Lower leg skin (tissue), 4 donors: ENCODE data around the gene NBAS. TPM values are rescaled to one million over a fixed set of nuclear protein-coding genes. Genes with fewer than 3 reads are reported as not detected.
"Not testable (repeated sequence)": the region's sequence is repeated elsewhere in the genome, so short reads cannot be mapped to it uniquely, and the experiment has no call there.

Experiments used
- DNase-seq, 2 donors: peaks; one replicate each; pipeline ENCODE4 v3.0.0-alpha.2; 2019; ENCODE audit warnings: low spot score in 2 of 2
- H3K4me3 ChIP-seq: fragments of 200-600 bp; sonication (generic); 2 replicates; pipeline ENCODE4 v1.5.1; 2017; ENCODE audit warnings: mild to moderate bottlenecking, low read depth; ENCODE audit not compliant: poor library complexity, severe bottlenecking
- POLR2A ChIP-seq, 2 donors: fragments of 450-650 bp; IDR thresholded peaks; one replicate each; pipeline ENCODE4 v1.6.1; 2016 to 2017; ENCODE audit warnings: antibody characterized with exemption in 2 of 2, mild to moderate bottlenecking in 1 of 2, moderate library complexity in 1 of 2
- WGBS, 2 donors: methylation state at CpG; one replicate each; pipeline ENCODE4 v1.1.5; 2018; 5-methylcytosine and 5-hydroxymethylcytosine counted together
- intact Hi-C: fragments of 100-400 bp; cut with DNase I; formaldehyde crosslinking; loops from one replicate; pipeline ENCODE4 v1.15.0; 2023; ENCODE audit warnings: low total_unique reads
- total RNA-seq, 4 donors: library from RNA; depleted of rRNA; stranded (reverse); fragments of >200 nt; gene quantifications; one replicate each; pipeline ENCODE4 v1.1.0, GENCODE V29; 2016
- TF ChIP-seq, protein P1 (sequence below), 3 donors: fragments of 450-650 bp; IDR thresholded peaks; one replicate each; pipeline ENCODE4 v1.5.1; 2016; ENCODE audit warnings: antibody characterized with exemption in 3 of 3, mild to moderate bottlenecking in 3 of 3, moderate library complexity in 2 of 3

Gene NBAS
- total RNA-seq, 4 donors from 2014 or later, result 26.6 to 40.2 (median 38.3) TPM

DNA sequence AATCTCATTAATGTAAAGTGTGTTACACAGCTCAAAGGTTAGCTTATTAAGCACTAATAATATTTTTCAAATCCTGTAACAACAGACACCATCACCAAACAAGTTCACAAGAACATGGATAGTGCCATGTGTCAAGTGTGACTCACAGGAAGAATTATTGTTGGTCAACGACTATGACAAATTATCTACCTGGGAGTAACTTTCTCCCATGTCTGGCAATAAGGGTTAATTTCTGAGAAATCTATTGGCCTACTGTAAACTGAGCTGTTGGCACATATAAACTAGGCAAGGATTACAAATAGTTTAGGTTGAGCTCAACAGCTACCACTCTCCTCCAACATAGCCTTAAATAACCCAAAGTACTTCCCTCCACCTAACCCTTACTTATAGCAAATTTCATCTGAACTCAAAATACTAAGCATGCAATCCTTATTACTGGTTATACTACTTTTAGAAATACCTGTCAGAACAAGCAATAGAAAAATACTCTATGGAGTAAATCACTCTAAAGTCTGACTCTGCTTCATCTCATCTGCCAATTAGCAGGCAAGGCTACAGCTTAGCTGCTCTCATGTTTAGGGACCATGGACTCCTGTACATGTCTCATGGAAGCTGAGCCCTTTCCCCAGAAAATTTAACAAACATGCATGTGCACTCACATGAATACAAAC, 223.0 kb downstream of the NBAS start:
- 41 to 47% methylated on average over 1 of the region's 1 CpG for WGBS, 2 donors
- DNase-seq, result no peak
- TF ChIP-seq POLR2A (IDR thresholded peaks at IDR 0.05), result no peak
- TF ChIP-seq, protein P1, sequence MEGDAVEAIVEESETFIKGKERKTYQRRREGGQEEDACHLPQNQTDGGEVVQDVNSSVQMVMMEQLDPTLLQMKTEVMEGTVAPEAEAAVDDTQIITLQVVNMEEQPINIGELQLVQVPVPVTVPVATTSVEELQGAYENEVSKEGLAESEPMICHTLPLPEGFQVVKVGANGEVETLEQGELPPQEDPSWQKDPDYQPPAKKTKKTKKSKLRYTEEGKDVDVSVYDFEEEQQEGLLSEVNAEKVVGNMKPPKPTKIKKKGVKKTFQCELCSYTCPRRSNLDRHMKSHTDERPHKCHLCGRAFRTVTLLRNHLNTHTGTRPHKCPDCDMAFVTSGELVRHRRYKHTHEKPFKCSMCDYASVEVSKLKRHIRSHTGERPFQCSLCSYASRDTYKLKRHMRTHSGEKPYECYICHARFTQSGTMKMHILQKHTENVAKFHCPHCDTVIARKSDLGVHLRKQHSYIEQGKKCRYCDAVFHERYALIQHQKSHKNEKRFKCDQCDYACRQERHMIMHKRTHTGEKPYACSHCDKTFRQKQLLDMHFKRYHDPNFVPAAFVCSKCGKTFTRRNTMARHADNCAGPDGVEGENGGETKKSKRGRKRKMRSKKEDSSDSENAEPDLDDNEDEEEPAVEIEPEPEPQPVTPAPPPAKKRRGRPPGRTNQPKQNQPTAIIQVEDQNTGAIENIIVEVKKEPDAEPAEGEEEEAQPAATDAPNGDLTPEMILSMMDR (IDR thresholded peaks at IDR 0.05), result no peak
- intact Hi-C loops, result no loop called here
- no peak overlapping the region for H3K4me3 ChIP-seq

GRCh38 chr2:15334644-15335326, 226.3 kb downstream of the NBAS start:
- TF ChIP-seq, protein P1 (IDR thresholded peaks at IDR 0.05), result no peak
- no peak for TF ChIP-seq POLR2A (IDR thresholded peaks at IDR 0.05)
- no peak overlapping the region for H3K4me3 ChIP-seq
- WGBS, 2 donors, result 40 to 45% methylated on average over 5 of the region's 5 CpGs
- DNase-seq, result no peak
- intact Hi-C loops, result no loop called here

GRCh38 chr2:15331787-15332186, 229.3 kb downstream of the NBAS start:
- H3K4me3 ChIP-seq, result no peak overlapping the region
- WGBS, 2 donors, result 88 to 90% methylated on average over 2 of the region's 2 CpGs
- no peak for DNase-seq
- TF ChIP-seq, protein P1 (IDR thresholded peaks at IDR 0.05), result no peak
- TF ChIP-seq POLR2A (IDR thresholded peaks at IDR 0.05), result no peak
- intact Hi-C loops, result no loop called here

DNA sequence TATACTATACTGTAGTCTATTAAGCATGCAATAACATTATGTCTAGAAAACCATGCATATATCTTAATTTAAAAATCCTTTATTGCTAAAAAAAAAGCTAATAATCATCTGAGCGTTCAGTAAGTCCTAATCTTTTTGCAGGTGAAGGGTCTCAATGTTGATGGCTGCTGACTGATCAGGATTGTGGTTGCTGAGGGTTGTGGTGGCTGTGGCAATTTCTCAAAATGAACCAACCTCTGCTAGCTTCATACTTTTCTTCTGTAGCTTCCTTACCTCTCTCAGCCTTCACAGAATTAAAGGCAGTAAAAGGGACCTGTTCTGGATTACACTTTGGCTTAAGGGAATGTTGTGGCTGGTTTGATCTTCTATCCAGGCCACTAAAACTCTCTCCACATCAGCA, 235.8 kb downstream of the NBAS start:
- intact Hi-C loops, result no loop called here
- TF ChIP-seq, protein P1 (IDR thresholded peaks at IDR 0.05), result no peak
- TF ChIP-seq POLR2A (IDR thresholded peaks at IDR 0.05), result no peak
- 95 to 100% methylated on average over 1 of the region's 1 CpG for WGBS, 2 donors
- H3K4me3 ChIP-seq, result no peak overlapping the region
- no peak for DNase-seq

DNA sequence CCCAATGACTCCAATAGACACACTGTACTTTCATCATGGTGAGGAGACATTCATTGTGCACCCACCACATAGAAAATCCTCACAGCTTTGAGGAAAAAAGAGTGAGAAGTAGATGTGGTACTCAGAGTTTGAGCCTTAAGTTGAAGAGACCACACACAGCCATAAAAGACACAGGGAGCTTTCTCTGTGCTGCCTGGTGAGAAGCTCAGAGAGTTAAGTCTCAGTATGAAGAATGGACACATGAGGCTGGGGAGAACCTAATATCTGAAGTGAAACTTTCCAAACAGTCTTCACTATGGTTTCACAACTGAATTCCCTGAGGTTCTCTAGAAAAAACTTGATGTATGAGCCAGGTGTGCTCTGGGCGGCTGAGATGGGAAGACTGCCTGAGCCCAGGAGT, 237.9 kb downstream of the NBAS start:
- DNase-seq, result no peak
- H3K4me3 ChIP-seq, result no peak overlapping the region
- TF ChIP-seq POLR2A (IDR thresholded peaks at IDR 0.05), result no peak
- TF ChIP-seq, protein P1 (IDR thresholded peaks at IDR 0.05), result no peak
- WGBS, 2 donors, result 100% methylated on average over 1 of the region's 1 CpG
- intact Hi-C loops, result no loop called here

DNA sequence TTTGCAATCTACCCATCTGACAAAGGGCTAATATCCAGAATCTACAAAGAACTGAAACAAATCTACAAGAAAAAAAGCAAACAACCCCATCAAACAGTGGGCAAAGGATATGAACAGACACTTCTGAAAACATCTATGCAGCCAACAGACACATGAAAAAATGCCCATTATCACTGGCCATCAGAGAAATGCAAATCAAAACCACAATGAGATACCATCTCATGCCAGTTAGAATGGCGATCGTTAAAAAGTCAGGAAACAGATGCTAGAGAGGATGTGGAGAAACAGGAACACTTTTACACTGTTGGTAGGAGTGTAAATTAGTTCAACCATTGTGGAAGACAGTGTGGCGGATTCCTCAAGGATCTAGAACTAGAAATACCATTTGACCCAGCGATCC, 239.7 kb downstream of the NBAS start:
- 85 to 92% methylated on average over 4 of the region's 4 CpGs for WGBS, 2 donors
- DNase-seq, intact Hi-C loops, H3K4me3 ChIP-seq: not testable (repeated sequence)
